C4-2B (cell line): ENCODE results near the gene MLLT10.

Experiments
- ZFX ChIP-seq: fragments of 450-650 bp; IDR thresholded peaks from 2 replicates; pipeline ENCODE4 v1.6.1; 2017
- TF ChIP-seq, protein P1 (sequence below): fragments of 450-650 bp; conservative IDR thresholded peaks from 2 replicates; pipeline ENCODE4 v1.5.1; 2017; ENCODE audit warnings: mild to moderate bottlenecking

DNA sequence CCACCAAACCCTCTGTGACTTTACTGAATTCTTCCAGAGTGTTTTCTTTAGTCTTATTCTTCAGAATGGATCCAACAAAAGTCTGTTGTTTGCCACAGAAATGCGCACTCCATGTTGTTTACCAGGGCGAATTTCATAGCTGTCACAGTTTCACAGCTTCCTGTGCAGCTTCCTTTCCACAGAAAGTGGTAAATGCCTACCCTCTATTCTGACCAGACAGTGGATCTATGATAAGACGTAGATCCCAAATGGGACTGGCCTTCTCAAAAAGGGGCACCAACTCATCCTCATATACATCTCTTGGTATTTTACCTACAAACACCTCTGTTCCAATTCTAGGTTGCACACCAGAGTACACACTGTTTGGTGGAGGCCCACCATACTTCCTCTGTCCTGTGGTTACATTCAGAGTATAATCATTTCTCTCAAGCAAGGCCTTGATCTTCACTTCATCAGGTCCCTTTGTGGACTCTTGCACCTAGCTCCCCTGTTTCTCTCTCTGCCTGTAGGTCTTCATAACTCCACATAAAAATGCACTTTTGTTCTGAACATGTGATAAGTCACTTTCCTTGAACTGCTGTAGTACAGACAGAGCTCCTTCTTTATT is 91.7 kb downstream of the MLLT10 start:
- TF ChIP-seq, protein P1, sequence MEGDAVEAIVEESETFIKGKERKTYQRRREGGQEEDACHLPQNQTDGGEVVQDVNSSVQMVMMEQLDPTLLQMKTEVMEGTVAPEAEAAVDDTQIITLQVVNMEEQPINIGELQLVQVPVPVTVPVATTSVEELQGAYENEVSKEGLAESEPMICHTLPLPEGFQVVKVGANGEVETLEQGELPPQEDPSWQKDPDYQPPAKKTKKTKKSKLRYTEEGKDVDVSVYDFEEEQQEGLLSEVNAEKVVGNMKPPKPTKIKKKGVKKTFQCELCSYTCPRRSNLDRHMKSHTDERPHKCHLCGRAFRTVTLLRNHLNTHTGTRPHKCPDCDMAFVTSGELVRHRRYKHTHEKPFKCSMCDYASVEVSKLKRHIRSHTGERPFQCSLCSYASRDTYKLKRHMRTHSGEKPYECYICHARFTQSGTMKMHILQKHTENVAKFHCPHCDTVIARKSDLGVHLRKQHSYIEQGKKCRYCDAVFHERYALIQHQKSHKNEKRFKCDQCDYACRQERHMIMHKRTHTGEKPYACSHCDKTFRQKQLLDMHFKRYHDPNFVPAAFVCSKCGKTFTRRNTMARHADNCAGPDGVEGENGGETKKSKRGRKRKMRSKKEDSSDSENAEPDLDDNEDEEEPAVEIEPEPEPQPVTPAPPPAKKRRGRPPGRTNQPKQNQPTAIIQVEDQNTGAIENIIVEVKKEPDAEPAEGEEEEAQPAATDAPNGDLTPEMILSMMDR = no peak
- no peak for TF ChIP-seq ZFX
